H1 (cell line): ENCODE data around the gene TNKS2. TPM values are rescaled to one million over a fixed set of nuclear protein-coding genes. Genes with fewer than 3 reads are reported as not detected.

ENCODE experiments used
- CTCF ChIA-PET: fragments of 300-600 bp; sonication (Branson Sonifier 250); formaldehyde crosslinking; loops from one replicate; lab custom pipeline; 2021; ENCODE audit not compliant: partially characterized antibody; lab: Charles Lee
- POLR2A ChIA-PET: fragments of 300-600 bp; sonication (Branson Sonifier 250); formaldehyde crosslinking; loops from one replicate; lab custom pipeline; 2021; ENCODE audit warnings: inconsistent platforms; ENCODE audit not compliant: partially characterized antibody; lab: Charles Lee
- DNase-seq, 2 experiments: peaks; one replicate each; pipeline versions ENCODE4 v3.0.0 to v3.0.0-alpha.2; 2010 to 2022; ENCODE audit warnings: low spot score in 2 of 2, low read depth in 1 of 2, mixed read lengths in 1 of 2
- FAIRE-seq: peaks from 2 replicates; lab custom pipeline; 2011; peaks lifted over from hg19 to GRCh38; lab: Jason Lieb, UNC
- H2AFZ ChIP-seq: 2 replicates; pipeline ENCODE4 v1.8.1; 2012; ENCODE audit warnings: low read length, inconsistent platforms
- H2AK5ac ChIP-seq: 2 replicates; pipeline ENCODE4 v1.6.1; 2013; ENCODE audit warnings: low read depth, low read length
- H2BK120ac ChIP-seq: replicated peaks from 2 replicates; pipeline ENCODE3; 2013; ENCODE audit warnings: low read depth, low read length, inconsistent platforms
- H2BK12ac ChIP-seq: 2 replicates; pipeline ENCODE4 v1.6.1; 2013; ENCODE audit warnings: low read depth, low read length
- H2BK15ac ChIP-seq: 2 replicates; pipeline ENCODE4 v1.6.1; 2013; ENCODE audit warnings: low read length
- H2BK20ac ChIP-seq: 2 replicates; pipeline ENCODE4 v1.6.1; 2013; ENCODE audit warnings: low read length
- H2BK5ac ChIP-seq: 2 replicates; pipeline ENCODE4 v1.6.1; 2013; ENCODE audit warnings: low read depth, low read length
- H3K14ac ChIP-seq: 2 replicates; pipeline ENCODE4 v1.6.1; 2013; ENCODE audit warnings: inconsistent platforms; ENCODE audit not compliant: insufficient read length
- H3K18ac ChIP-seq: 2 replicates; pipeline ENCODE4 v1.6.1; 2013; ENCODE audit warnings: low read length; ENCODE audit errors: extremely low read depth
- H3K23ac ChIP-seq: 2 replicates; pipeline ENCODE4 v1.6.1; 2013; ENCODE audit warnings: inconsistent platforms; ENCODE audit not compliant: insufficient read length
- H3K23me2 ChIP-seq: 2 replicates; pipeline ENCODE4 v1.6.1; 2013; ENCODE audit warnings: low read depth, low read length
- H3K27ac ChIP-seq: 2 replicates; pipeline ENCODE4 v1.6.1; 2011; ENCODE audit warnings: low read depth, low read length, inconsistent platforms
- H3K27me3 ChIP-seq, 4 experiments: replicated peaks in 1 of 4; 1 replicate in 1 of 4; 2 replicates in 3 of 4; pipeline versions ENCODE4 v1.6.1 to v1.8.1; 2011 to 2013; ENCODE audit warnings: low read length in 3 of 4, mild to moderate bottlenecking in 3 of 4, inconsistent platforms in 2 of 4, mixed read lengths in 2 of 4, moderate library complexity in 1 of 4; ENCODE audit not compliant: control insufficient read depth in 3 of 4, insufficient read depth in 3 of 4; ENCODE audit errors: extremely low read depth in 1 of 4
- H3K36me3 ChIP-seq, 4 experiments: 2 replicates each; pipeline versions ENCODE4 v1.6.1 to v1.8.1; 2011 to 2013; ENCODE audit warnings: mild to moderate bottlenecking in 4 of 4, low read length in 3 of 4, moderate library complexity in 2 of 4, control low read depth in 1 of 4, inconsistent platforms in 1 of 4; ENCODE audit not compliant: insufficient read depth in 4 of 4, control insufficient read depth in 2 of 4
- H3K4ac ChIP-seq: replicated peaks from 2 replicates; pipeline ENCODE3; 2013; ENCODE audit warnings: low read length, low read depth, mixed read lengths, inconsistent platforms; ENCODE audit not compliant: insufficient read length
- H3K4me1 ChIP-seq, 4 experiments: replicated peaks in 1 of 4; 1 replicate in 1 of 4; 2 replicates in 3 of 4; pipeline versions ENCODE4 v1.6.1 to v1.8.1; 2011 to 2013; ENCODE audit warnings: low read length in 3 of 4, inconsistent platforms in 2 of 4, mixed read lengths in 1 of 4; ENCODE audit not compliant: insufficient read depth in 4 of 4, control insufficient read depth in 3 of 4
- H3K4me2 ChIP-seq, 2 experiments: 2 replicates each; pipeline versions ENCODE4 v1.6.1 to v1.8.1; 2011 to 2013; ENCODE audit warnings: low read depth in 2 of 2, low read length in 2 of 2, control low read depth in 1 of 2, inconsistent platforms in 1 of 2, mild to moderate bottlenecking in 1 of 2; ENCODE audit not compliant: insufficient read depth in 1 of 2
- H3K4me3 ChIP-seq, 4 experiments: fragments of 200-600, 300-600 bp in 1 of 4; sonication (generic), shearing (Covaris generic), sonication (Bioruptor Twin) in 1 of 4; 2 replicates each; pipeline versions ENCODE4 v1.5.1 to v1.8.1; 2011 to 2016; ENCODE audit warnings: low read length in 4 of 4, low read depth in 3 of 4, control low read depth in 2 of 4, inconsistent platforms in 2 of 4, mild to moderate bottlenecking in 2 of 4, mixed read lengths in 1 of 4, moderate library complexity in 1 of 4; ENCODE audit not compliant: insufficient read depth in 2 of 4; ENCODE audit errors: extremely low read depth in 1 of 4
- H3K56ac ChIP-seq: replicated peaks from 2 replicates; pipeline ENCODE3; 2013; ENCODE audit warnings: low read depth, mild to moderate bottlenecking, mixed read lengths, low read length, inconsistent platforms; ENCODE audit not compliant: insufficient read length
- H3K79me1 ChIP-seq: 2 replicates; pipeline ENCODE4 v1.6.1; 2013; ENCODE audit warnings: low read depth, low read length, control low read depth
- H3K79me2 ChIP-seq, 2 experiments: 2 replicates each; pipeline versions ENCODE4 v1.6.1 to v1.8.1; 2012 to 2013; ENCODE audit warnings: low read length in 2 of 2, mild to moderate bottlenecking in 2 of 2, inconsistent platforms in 1 of 2; ENCODE audit not compliant: insufficient read depth in 2 of 2, control insufficient read depth in 1 of 2
- H3K9ac ChIP-seq, 4 experiments: replicated peaks in 1 of 4; 1 replicate in 1 of 4; 2 replicates in 3 of 4; pipeline versions ENCODE4 v1.6.1 to v1.8.1; 2011 to 2013; ENCODE audit warnings: low read depth in 3 of 4, low read length in 3 of 4, control low read depth in 2 of 4, mild to moderate bottlenecking in 2 of 4, moderate library complexity in 2 of 4, inconsistent platforms in 1 of 4; ENCODE audit errors: extremely low read depth in 1 of 4
- H3K9me3 ChIP-seq, 2 experiments: 2 replicates each; pipeline versions ENCODE4 v1.6.1 to v1.8.1; 2012 to 2013; ENCODE audit warnings: mild to moderate bottlenecking in 2 of 2, moderate library complexity in 2 of 2, control low read depth in 1 of 2, inconsistent platforms in 1 of 2, low read depth in 1 of 2, low read length in 1 of 2, mixed read lengths in 1 of 2; ENCODE audit not compliant: insufficient read depth in 2 of 2
- H4K20me1 ChIP-seq, 2 experiments: replicated peaks in 1 of 2; 2 replicates each; pipeline versions ENCODE3 to v1.8.1; 2011 to 2013; ENCODE audit warnings: inconsistent platforms in 2 of 2, low read length in 2 of 2, mild to moderate bottlenecking in 1 of 2; ENCODE audit not compliant: insufficient read depth in 2 of 2, control insufficient read depth in 1 of 2
- H4K5ac ChIP-seq: 2 replicates; pipeline ENCODE4 v1.6.1; 2013; ENCODE audit warnings: low read length, low read depth, mixed read lengths, inconsistent platforms; ENCODE audit not compliant: insufficient read length
- H4K8ac ChIP-seq: 2 replicates; pipeline ENCODE4 v1.8.0; 2013; ENCODE audit warnings: mild to moderate bottlenecking, moderate library complexity, low read length, inconsistent platforms; ENCODE audit not compliant: insufficient read depth; ENCODE audit errors: extremely low read depth
- H4K91ac ChIP-seq: replicated peaks from 2 replicates; pipeline ENCODE3; 2013; ENCODE audit warnings: low read length, mixed read lengths, inconsistent platforms; ENCODE audit not compliant: insufficient read length
- CTCF ChIP-seq, 3 experiments: IDR thresholded peaks; 1 replicate in 2 of 3; 2 replicates in 1 of 3; pipeline versions ENCODE4 v1.5.1 to v1.6.1; 2011; ENCODE audit warnings: low read length in 3 of 3, mild to moderate bottlenecking in 3 of 3, inconsistent platforms in 2 of 3, low read depth in 1 of 3, moderate library complexity in 1 of 3; ENCODE audit not compliant: insufficient read depth in 1 of 3; ENCODE audit errors: control extremely low read depth in 1 of 3
- POLR2AphosphoS5 ChIP-seq: IDR thresholded peaks from 2 replicates; pipeline ENCODE4 v1.6.1; 2011; ENCODE audit warnings: low read depth, low read length
- RAD21 ChIP-seq, 2 experiments: IDR thresholded peaks in 1 of 2; conservative IDR thresholded peaks in 1 of 2; 2 replicates each; pipeline ENCODE4 v1.6.1; 2011; ENCODE audit warnings: low read depth in 2 of 2, low read length in 2 of 2, improper control_type of control experiment in 1 of 2, inconsistent platforms in 1 of 2, mild to moderate bottlenecking in 1 of 2, moderate library complexity in 1 of 2
- SIRT6 ChIP-seq: IDR thresholded peaks from one replicate; pipeline ENCODE4 v1.7.1; 2012; ENCODE audit warnings: low read length, inconsistent platforms
- WGBS, 2 experiments: shearing (Covaris generic) in 1 of 2; methylation state at CpG; one replicate each; pipeline versions ENCODE4 v1.1.6 to v1.1.7; 2013 to 2015; ENCODE audit warnings: low lambda C conversion rate in 2 of 2, mixed read lengths in 2 of 2, inconsistent platforms in 1 of 2, low coverage in 1 of 2, missing lambda C conversion rate in 1 of 2; ENCODE audit not compliant: insufficient replicate concordance in 2 of 2, insufficient coverage in 1 of 2, insufficient read length in 1 of 2; ENCODE audit errors: extremely low coverage in 1 of 2, missing lambda C conversion rate in 1 of 2; 5-methylcytosine and 5-hydroxymethylcytosine counted together
- polyA plus RNA-seq, 7 experiments: library from polyadenylated mRNA; depleted of rRNA in 3 of 7; stranded (reverse) in 5 of 7; unstranded in 2 of 7; fragments of >200 nt in 5 of 7; fragments of 200-250 nt in 2 of 7; gene quantifications; 1 replicate in 5 of 7; 2 replicates in 1 of 7; 4 replicates in 1 of 7; pipeline versions ENCODE4 v1.2.1 to v1.2.3, GENCODE V29; 2011 to 2013; ENCODE audit warnings: missing spikeins in 2 of 7, mixed read lengths in 2 of 7
- total RNA-seq: library from RNA; stranded (reverse); fragmentation: NEBNext Ultra II Directional; extraction: Animal tissue kit (Norgen Biotek cat#: 25700); gene quantifications from 2 replicates; pipeline ENCODE4 v1.2.1, GENCODE V29; 2021

Gene TNKS2
- total and polyA plus RNA-seq, 2 of the 8 experiments (the other 6 are each of a cell fraction or from before 2014, with no cell fraction given), result 23.3 to 73.6 TPM

DNA sequence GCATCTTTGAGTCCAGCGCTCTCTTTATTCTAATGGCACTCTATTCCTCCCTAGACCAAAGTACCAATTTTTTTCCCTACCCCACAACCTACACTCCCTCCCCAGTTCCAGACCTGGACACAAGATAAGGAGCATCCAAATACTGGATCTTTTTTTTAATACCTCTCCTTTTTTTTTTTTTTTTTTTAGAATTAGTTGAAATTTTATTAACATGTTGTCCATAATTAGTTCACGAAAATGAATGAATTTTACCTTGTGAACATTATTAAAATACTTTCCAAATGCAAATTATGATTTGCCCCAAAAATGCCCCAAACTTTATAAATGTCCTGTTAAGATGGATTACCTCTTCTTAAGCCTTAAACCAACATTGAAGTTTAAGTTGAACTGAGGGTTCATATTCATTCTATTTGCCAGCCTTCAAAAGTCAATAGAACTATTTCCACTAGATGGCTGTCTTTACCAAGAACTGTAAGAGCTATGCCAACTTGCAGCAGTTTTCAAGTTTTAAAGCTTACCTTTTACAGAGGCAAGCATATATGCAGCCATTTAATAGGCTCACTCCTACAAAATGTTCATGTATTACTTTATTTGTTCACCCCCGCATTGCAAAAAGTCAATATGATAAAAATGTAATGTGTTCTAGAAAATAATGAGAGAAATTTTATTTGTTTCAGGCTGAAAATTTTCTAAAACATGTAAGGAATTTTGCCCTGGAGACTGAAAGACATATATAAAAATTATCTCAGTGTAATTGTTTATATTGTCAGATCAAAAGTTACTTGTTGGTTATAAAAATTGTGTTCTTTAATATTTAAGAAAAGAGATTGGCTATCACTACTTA lies 39.7 kb upstream of the TNKS2 start:
- Histone ChIP-seq H3K4me3 (no peak overlapping the region), H2BK12ac (no peak overlapping the region), H3K27me3 (no peaks in the 10 kb centered on the region), H2BK5ac (no peak overlapping the region), H3K4ac (no peak overlapping the region), H2AFZ (no peak overlapping the region), H3K14ac (no peak overlapping the region), H3K18ac (no peak overlapping the region), H3K9me3 (peaks cover 4 to 8% of the 10 kb centered on the region in 2 experiments; a peak in 3 of 4 replicates), H2BK15ac (no peak overlapping the region), H3K23me2 (no peaks in the 10 kb centered on the region), H3K9ac (no peak overlapping the region), H3K56ac (no peak overlapping the region), H3K4me1 (no peaks in the 10 kb centered on the region), H3K23ac (no peak overlapping the region), H3K4me2 (no peak overlapping the region), H4K91ac (no peak overlapping the region), H3K27ac (no peak overlapping the region), H4K20me1 (no peaks in the 10 kb centered on the region), H2BK20ac (no peak overlapping the region), H3K36me3 (no peaks in the 10 kb centered on the region), H2AK5ac (no peak overlapping the region), H4K5ac (no peak overlapping the region), H4K8ac (no peak overlapping the region), H3K79me1 (no peaks in the 10 kb centered on the region), H2BK120ac (no peak overlapping the region), H3K79me2 (no peaks in the 10 kb centered on the region)
- no peak for DNase-seq
- peak; percentile 78 for FAIRE-seq
- ChIA-PET POLR2A (interaction anchor here (1.0 kb wide), 1 partner anchor 154 kb away, joined by 4 read pairs; no protein-coding TSS in a partner anchor), CTCF (interaction anchor here (0.6 to 4.0 kb wide), 12 partner anchors 9 to 201 kb away, joined by 3 to 26 read pairs (median 4); no protein-coding TSS in a partner anchor)
- TF ChIP-seq POLR2AphosphoS5 (no peak), RAD21 (IDR thresholded peaks at IDR 0.05 in 1 of 2, conservative IDR thresholded peaks at IDR 0.05 in 1 of 2; ENCODE audit: low read depth in 2 of 2, low read length in 2 of 2) (peak; percentile 93 to 95), SIRT6 (no peak), CTCF (IDR thresholded peaks at IDR 0.05; ENCODE audit: control extremely low read depth in 1 of 3, insufficient read depth in 1 of 3, low read depth in 1 of 3, low read length in 3 of 3) (peak in 2 of 3 experiments; percentile 64 to 66; a peak in 2 of 4 replicates)
- WGBS, 2 experiments, result 56% methylated on average over 3 of the region's 3 CpGs; no CpG with 5 or more reads in 1 of the 2 experiments
